PC-3 (cell line): ENCODE measurements around the gene FTO.

Experiments
- EZH2 ChIP-seq: fragments of 300-600 bp; sonication (generic); IDR thresholded peaks from one replicate; pipeline ENCODE4 v1.6.1; 2017; ENCODE audit warnings: antibody characterized with exemption, mild to moderate bottlenecking, low read length; ENCODE audit not compliant: unreplicated experiment
- EZH2phosphoT487 ChIP-seq: fragments of 300-600 bp; sonication (generic); IDR thresholded peaks from 2 replicates; pipeline ENCODE4 v1.6.1; 2018; ENCODE audit warnings: mild to moderate bottlenecking, antibody characterized with exemption, low read length, borderline replicate concordance
- TF ChIP-seq, protein P1 (sequence below): fragments of 300-600 bp; sonication (generic); conservative IDR thresholded peaks from 2 replicates; pipeline ENCODE4 v1.5.1; 2017; ENCODE audit warnings: antibody characterized with exemption, low read depth, mild to moderate bottlenecking, low read length

DNA sequence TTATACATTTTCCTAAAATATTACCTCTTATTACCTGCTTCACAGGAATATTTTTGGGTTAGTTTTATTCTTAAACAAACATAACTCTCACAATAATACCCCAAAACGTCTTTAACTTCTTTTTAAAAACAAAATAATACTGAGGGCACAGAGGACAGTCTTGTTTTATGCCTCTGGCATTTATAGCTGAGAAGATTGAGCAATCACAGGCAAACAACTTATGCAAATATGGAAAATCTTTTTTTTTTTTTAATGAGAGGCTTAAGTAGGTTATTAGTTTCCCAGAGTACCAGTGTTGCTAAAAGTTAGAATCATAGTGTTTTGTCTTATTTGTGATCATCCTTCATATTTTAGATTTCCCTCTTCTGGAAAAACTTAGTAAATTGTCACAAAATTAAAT lies 195.0 kb downstream of the FTO start:
- TF ChIP-seq, protein P1, sequence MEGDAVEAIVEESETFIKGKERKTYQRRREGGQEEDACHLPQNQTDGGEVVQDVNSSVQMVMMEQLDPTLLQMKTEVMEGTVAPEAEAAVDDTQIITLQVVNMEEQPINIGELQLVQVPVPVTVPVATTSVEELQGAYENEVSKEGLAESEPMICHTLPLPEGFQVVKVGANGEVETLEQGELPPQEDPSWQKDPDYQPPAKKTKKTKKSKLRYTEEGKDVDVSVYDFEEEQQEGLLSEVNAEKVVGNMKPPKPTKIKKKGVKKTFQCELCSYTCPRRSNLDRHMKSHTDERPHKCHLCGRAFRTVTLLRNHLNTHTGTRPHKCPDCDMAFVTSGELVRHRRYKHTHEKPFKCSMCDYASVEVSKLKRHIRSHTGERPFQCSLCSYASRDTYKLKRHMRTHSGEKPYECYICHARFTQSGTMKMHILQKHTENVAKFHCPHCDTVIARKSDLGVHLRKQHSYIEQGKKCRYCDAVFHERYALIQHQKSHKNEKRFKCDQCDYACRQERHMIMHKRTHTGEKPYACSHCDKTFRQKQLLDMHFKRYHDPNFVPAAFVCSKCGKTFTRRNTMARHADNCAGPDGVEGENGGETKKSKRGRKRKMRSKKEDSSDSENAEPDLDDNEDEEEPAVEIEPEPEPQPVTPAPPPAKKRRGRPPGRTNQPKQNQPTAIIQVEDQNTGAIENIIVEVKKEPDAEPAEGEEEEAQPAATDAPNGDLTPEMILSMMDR: no peak
- TF ChIP-seq EZH2phosphoT487 (no peak), EZH2 (no peak)
